B cell (primary cell): ENCODE measurements around the gene APCDD1L. TPM values are rescaled to one million over a fixed set of nuclear protein-coding genes. Genes with fewer than 3 reads are reported as not detected.

Source experiments
- ATAC-seq: fragments of 200-7000 bp; cut with Tn5 transposase; one replicate; pipeline ENCODE4 v1.10.0; 2021; ENCODE audit warnings: low read depth, mild to moderate bottlenecking, moderate number of reproducible peaks, moderate library complexity
- CTCF ChIA-PET: fragments of 350-600 bp; sonication (Branson Sonifier 250); formaldehyde crosslinking; loops from one replicate; lab custom pipeline; 2021; ENCODE audit warnings: antibody characterized with exemption, inconsistent platforms; lab: Charles Lee
- POLR2A ChIA-PET: fragments of 350-600 bp; sonication (Branson Sonifier 250); formaldehyde crosslinking; loops from one replicate; lab custom pipeline; 2021; ENCODE audit warnings: antibody characterized with exemption; lab: Charles Lee
- DNase-seq: peaks from one replicate; pipeline ENCODE4 v3.0.0; 2013
- H2AFZ ChIP-seq: 2 replicates; pipeline ENCODE4 v1.6.1; 2012; ENCODE audit warnings: mild to moderate bottlenecking, low read depth, low read length; ENCODE audit not compliant: insufficient read depth, poor library complexity, severe bottlenecking
- H3K27ac ChIP-seq, 2 donors: 1 replicate in 1 of 2; 2 replicates in 1 of 2; pipeline ENCODE4 v1.5.1; 2012 to 2013; ENCODE audit warnings: low read length in 2 of 2, mild to moderate bottlenecking in 2 of 2, moderate library complexity in 1 of 2
- H3K27me3 ChIP-seq, 4 experiments: fragments of 200-600 bp in 1 of 4; sonication (generic) in 1 of 4; replicated peaks in 1 of 4; 1 replicate in 2 of 4; 2 replicates in 2 of 4; pipeline versions ENCODE4 v1.6.1 to v1.7.0; 2013 to 2016; ENCODE audit warnings: low read length in 3 of 4, mild to moderate bottlenecking in 2 of 4, mixed read lengths in 1 of 4, moderate library complexity in 1 of 4; ENCODE audit not compliant: insufficient read depth in 4 of 4, control insufficient read depth in 3 of 4; ENCODE audit errors: control extremely low read depth in 1 of 4
- H3K36me3 ChIP-seq, 2 experiments: replicated peaks in 1 of 2; 1 replicate in 1 of 2; 2 replicates in 1 of 2; pipeline versions ENCODE4 v1.6.1 to v1.7.1; 2013; ENCODE audit warnings: low read length in 1 of 2; ENCODE audit not compliant: insufficient read depth in 2 of 2, control insufficient read depth in 1 of 2; ENCODE audit errors: control extremely low read depth in 1 of 2, extremely low read depth in 1 of 2
- H3K4me1 ChIP-seq, 2 donors: fragments of 200-600 bp in 1 of 2; sonication (generic) in 1 of 2; 1 replicate in 1 of 2; 2 replicates in 1 of 2; pipeline versions ENCODE4 v1.5.1 to v1.6.1; 2013 to 2017; ENCODE audit warnings: low read length in 2 of 2; ENCODE audit not compliant: control insufficient read depth in 2 of 2, insufficient read depth in 2 of 2
- H3K4me2 ChIP-seq: replicated peaks from 2 replicates; pipeline ENCODE3; 2012; ENCODE audit warnings: mild to moderate bottlenecking, low read depth, low read length; ENCODE audit not compliant: poor library complexity, severe bottlenecking
- H3K4me3 ChIP-seq, 5 experiments: fragments of 200-600 bp in 1 of 5; sonication (generic) in 1 of 5; 1 replicate in 3 of 5; 2 replicates in 2 of 5; pipeline versions ENCODE4 v1.5.1 to v1.7.0; 2011 to 2016; ENCODE audit warnings: low read length in 4 of 5, mild to moderate bottlenecking in 4 of 5, low read depth in 2 of 5, control low read depth in 1 of 5, moderate library complexity in 1 of 5; ENCODE audit not compliant: insufficient read depth in 1 of 5; ENCODE audit errors: control extremely low read depth in 1 of 5, extremely low read depth in 1 of 5
- H3K79me2 ChIP-seq: fragments of 200-600 bp; sonication (generic); one replicate; pipeline ENCODE4 v1.6.0; 2016; ENCODE audit warnings: low read length; ENCODE audit not compliant: control insufficient read depth, insufficient read depth
- H3K9ac ChIP-seq: fragments of 200-600 bp; sonication (generic); 2 replicates; pipeline ENCODE4 v1.6.1; 2017; ENCODE audit warnings: mild to moderate bottlenecking, low read length, moderate library complexity
- H3K9me3 ChIP-seq, 3 donors: one replicate each; pipeline versions ENCODE4 v1.6.1 to v1.7.1; 2013; ENCODE audit warnings: low read length in 2 of 3; ENCODE audit not compliant: control insufficient read depth in 2 of 3, insufficient read depth in 1 of 3; ENCODE audit errors: control extremely low read depth in 1 of 3
- H4K20me1 ChIP-seq: 2 replicates; pipeline ENCODE4 v1.6.0; 2012; ENCODE audit warnings: mild to moderate bottlenecking, low read length; ENCODE audit not compliant: insufficient read depth, control insufficient read depth, poor library complexity, severe bottlenecking
- H3K27ac Mint-ChIP-seq: one replicate; pipeline ENCODE4 v1.8.0; 2021; ENCODE audit warnings: mixed read lengths
- H3K27me3 Mint-ChIP-seq: one replicate; pipeline ENCODE4 v1.8.0; 2021; ENCODE audit warnings: mixed read lengths
- H3K4me1 Mint-ChIP-seq: one replicate; pipeline ENCODE4 v1.8.0; 2021; ENCODE audit warnings: mixed read lengths
- H3K4me3 Mint-ChIP-seq: one replicate; pipeline ENCODE4 v1.8.0; 2021; ENCODE audit warnings: mixed read lengths
- H3K9me3 Mint-ChIP-seq: one replicate; pipeline ENCODE4 v1.8.0; 2022; ENCODE audit warnings: mixed read lengths; ENCODE audit not compliant: insufficient read depth
- CTCF ChIP-seq: fragments of 200-600 bp; IDR thresholded peaks from one replicate; pipeline ENCODE4 v1.8.0; 2022; ENCODE audit warnings: antibody characterized with exemption, mild to moderate bottlenecking
- EZH2 ChIP-seq: IDR thresholded peaks from 2 replicates; pipeline ENCODE4 v1.6.1; 2012; ENCODE audit warnings: borderline replicate concordance, low read depth, mild to moderate bottlenecking, moderate library complexity, low read length; ENCODE audit not compliant: insufficient read depth, poor library complexity, severe bottlenecking
- WGBS: methylation state at CpG from one replicate; pipeline ENCODE4 v1.1.5; 2013; ENCODE audit warnings: missing lambda C conversion rate; ENCODE audit not compliant: insufficient coverage; 5-methylcytosine and 5-hydroxymethylcytosine counted together
- intact Hi-C: fragments of 100-400 bp; cut with micrococcal nuclease; formaldehyde crosslinking; loops from one replicate; pipeline ENCODE4 v1.10.0; 2022
- polyA plus RNA-seq: library from polyadenylated mRNA; depleted of rRNA; stranded (reverse); fragments of >200 nt; gene quantifications from 2 replicates; pipeline ENCODE4 v1.2.3, GENCODE V29; 2012
- total RNA-seq, 2 donors: library from RNA; stranded (reverse); fragments of 120-200 nt in 1 of 2; gene quantifications; 1 replicate in 1 of 2; 2 replicates in 1 of 2; pipeline versions ENCODE4 v1.2.3 to v1.2.4, GENCODE V29; 2013 to 2022

Gene APCDD1L
- total and polyA plus RNA-seq, 2 donors (not counting 1 experiment from before 2014, with no cell fraction given) = not detected

DNA sequence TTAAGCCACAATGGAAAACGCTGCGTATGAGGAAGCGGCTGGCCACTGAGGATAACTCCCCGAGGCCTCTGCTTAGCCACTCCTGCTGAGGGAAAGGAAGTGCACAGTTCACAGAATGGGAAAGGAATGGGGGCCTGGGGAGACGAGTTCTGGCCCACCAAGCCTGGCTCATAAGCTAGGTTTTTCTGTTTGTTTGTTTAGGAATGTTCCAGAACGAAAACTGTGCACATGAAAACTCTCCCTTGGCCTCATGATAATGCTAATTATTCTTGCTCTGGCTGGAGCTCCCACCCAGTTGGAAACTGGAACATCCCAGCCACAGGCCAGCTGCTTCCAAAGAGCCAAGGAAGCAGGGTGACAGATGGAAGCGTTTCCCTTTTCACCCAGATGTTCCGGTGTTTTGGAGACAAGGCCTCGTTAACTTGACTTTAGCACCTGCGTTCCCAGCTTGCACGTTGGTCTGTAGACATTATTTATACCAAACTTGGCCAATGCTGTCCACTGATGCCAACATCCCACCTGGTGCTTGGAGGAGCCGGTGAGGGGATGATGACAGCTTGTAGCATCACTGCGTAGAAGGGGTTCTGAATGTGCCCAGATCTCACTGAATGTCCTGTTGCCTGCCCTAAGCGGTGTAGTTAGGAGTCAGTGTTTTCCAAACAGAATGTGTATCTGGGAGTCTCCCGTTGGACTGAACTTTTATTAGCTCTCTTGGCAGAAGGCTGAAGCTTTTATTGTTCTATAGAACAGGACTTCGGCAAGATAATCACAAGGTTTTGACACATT is 34.5 kb downstream of the APCDD1L start:
- intact Hi-C loops = no loop called here
- whole genome bisulfite sequencing = 79% methylated on average over 12 of the region's 16 CpGs

More for the DNA sequence above, 34.5 kb downstream of the APCDD1L start:
- Mint-ChIP-seq H3K4me1 (no peaks in the 10 kb centered on the region), H3K9me3 (peaks cover 9% of the 10 kb centered on the region), H3K4me3 (no peak overlapping the region), H3K27me3 (peaks cover 9% of the 10 kb centered on the region), H3K27ac (no peak overlapping the region)
- ChIA-PET POLR2A (no interaction called here), CTCF (no interaction called here)
- no peaks in the 10 kb centered on the region for H3K4me1 ChIP-seq
- H4K20me1 ChIP-seq = no peaks in the 10 kb centered on the region
- H3K27ac ChIP-seq = no peak overlapping the region
- no peaks in the 10 kb centered on the region for H3K36me3 ChIP-seq
- peaks cover 0 to 11% (median under 1%) of the 10 kb centered on the region in 4 experiments for H3K27me3 ChIP-seq
- no peak overlapping the region for H2AFZ ChIP-seq
- no peak overlapping the region for H3K4me2 ChIP-seq
- no peak overlapping the region for H3K9ac ChIP-seq
- no peak for DNase-seq
- H3K79me2 ChIP-seq = no peaks in the 10 kb centered on the region
- ATAC-seq = no peak
- peaks cover 1 to 21% (median 10%) of the 10 kb centered on the region in 3 donors for H3K9me3 ChIP-seq
- H3K4me3 ChIP-seq = no peak overlapping the region
- TF ChIP-seq EZH2 (no peak), CTCF (no peak)
